Activated B cell treated with CpG ODN at 0.5 μM for 24 hours (primary cell): ENCODE data around the gene BAHCC1. TPM values are rescaled to one million over a fixed set of nuclear protein-coding genes. Genes with fewer than 3 reads are reported as not detected.

Experiments used
- ATAC-seq: fragments of 200-7000 bp; cut with Tn5 transposase; one replicate; pipeline ENCODE4 v1.10.0; 2021; ENCODE audit warnings: low read depth, mild to moderate bottlenecking, moderate library complexity
- CTCF ChIA-PET: fragments of 350-600 bp; sonication (Branson Sonifier 250); formaldehyde crosslinking; loops from one replicate; lab custom pipeline; 2021; ENCODE audit warnings: antibody characterized with exemption; lab: Charles Lee
- POLR2A ChIA-PET: fragments of 350-600 bp; sonication (Branson Sonifier 250); formaldehyde crosslinking; loops from one replicate; lab custom pipeline; 2021; ENCODE audit warnings: antibody characterized with exemption; lab: Charles Lee
- DNase-seq: peaks from one replicate; pipeline ENCODE4 v3.0.0; 2022
- H3K27ac Mint-ChIP-seq: one replicate; pipeline ENCODE4 v1.8.0; 2020; ENCODE audit warnings: mixed read lengths
- H3K27me3 Mint-ChIP-seq: one replicate; pipeline ENCODE4 v1.8.0; 2021; ENCODE audit warnings: mixed read lengths
- H3K36me3 Mint-ChIP-seq: one replicate; pipeline ENCODE4 v1.8.0; 2021; ENCODE audit warnings: low read depth, mixed read lengths
- H3K4me1 Mint-ChIP-seq: one replicate; pipeline ENCODE4 v1.8.0; 2021; ENCODE audit warnings: mixed read lengths
- H3K4me3 Mint-ChIP-seq: one replicate; pipeline ENCODE4 v1.8.0; 2020; ENCODE audit warnings: mild to moderate bottlenecking, mixed read lengths
- H3K9me3 Mint-ChIP-seq: one replicate; pipeline ENCODE4 v1.8.0; 2020; ENCODE audit warnings: mixed read lengths
- CTCF ChIP-seq: fragments of 200-600 bp; IDR thresholded peaks from one replicate; pipeline ENCODE4 v1.8.0; 2022; ENCODE audit warnings: antibody characterized with exemption, mild to moderate bottlenecking
- intact Hi-C: fragments of 100-400 bp; cut with micrococcal nuclease; formaldehyde crosslinking; loops from one replicate; pipeline ENCODE4 v1.15.1; 2024
- total RNA-seq: library from RNA; stranded (reverse); gene quantifications from 2 replicates; pipeline ENCODE4 v1.2.3, GENCODE V29; 2022

The BAHCC1 gene
- total RNA-seq, 1 donor from 2014 or later = 0.13 TPM

GRCh38 chr17:81434681-81435417, 39.6 kb downstream of the BAHCC1 start:
- Mint-ChIP-seq H3K4me1 (peaks cover 4% of the 10 kb centered on the region), H3K9me3 (no peaks in the 10 kb centered on the region), H3K36me3 (no peaks in the 10 kb centered on the region), H3K4me3 (no peak overlapping the region), H3K27me3 (peaks cover 9% of the 10 kb centered on the region), H3K27ac (no peak overlapping the region)
- POLR2A ChIA-PET = no interaction called here
- CTCF ChIA-PET = no interaction called here
- ATAC-seq (no peak), DNase-seq (no peak)
- intact Hi-C loops = no loop called here
- TF ChIP-seq CTCF = no peak

- intact Hi-C loops = no loop called here
- ATAC-seq = no peak
- peaks cover 5% of the 10 kb centered on the region for H3K27me3 Mint-ChIP-seq
- no peak overlapping the region for H3K27ac Mint-ChIP-seq
- no peaks in the 10 kb centered on the region for H3K36me3 Mint-ChIP-seq
- POLR2A ChIA-PET = interaction anchor here (0.6 kb wide), 1 partner anchor 13 kb away, joined by 4 read pairs; no protein-coding TSS in a partner anchor
- H3K4me1 Mint-ChIP-seq = peaks cover 4% of the 10 kb centered on the region
- H3K4me3 Mint-ChIP-seq = no peak overlapping the region
- CTCF ChIA-PET = no interaction called here
- no peak for TF ChIP-seq CTCF
- no peaks in the 10 kb centered on the region for H3K9me3 Mint-ChIP-seq
- DNase-seq = no peak
Measured at GRCh38 chr17:81435652-81436293, 40.5 kb downstream of the BAHCC1 start.

GRCh38 chr17:81436294-81436849, 41.1 kb downstream of the BAHCC1 start:
- DNase-seq = no peak
- H3K4me1 Mint-ChIP-seq = peaks cover 4% of the 10 kb centered on the region
- CTCF ChIA-PET = no interaction called here
- no peak for ATAC-seq
- H3K9me3 Mint-ChIP-seq = no peaks in the 10 kb centered on the region
- no peak for TF ChIP-seq CTCF
- H3K36me3 Mint-ChIP-seq = no peaks in the 10 kb centered on the region
- intact Hi-C loops = no loop called here
- peaks cover 9% of the 10 kb centered on the region for H3K27me3 Mint-ChIP-seq
- H3K27ac Mint-ChIP-seq = no peak overlapping the region
- POLR2A ChIA-PET = interaction anchor here (0.5 kb wide), 1 partner anchor 97 kb away, joined by 4 read pairs; no protein-coding TSS in a partner anchor
- H3K4me3 Mint-ChIP-seq = no peak overlapping the region

GRCh38 chr17:81437191-81437651, 42.0 kb downstream of the BAHCC1 start:
- CTCF ChIA-PET = no interaction called here
- Mint-ChIP-seq H3K27ac (no peak overlapping the region), H3K4me3 (no peak overlapping the region), H3K27me3 (peaks cover 8% of the 10 kb centered on the region), H3K4me1 (peaks cover 4% of the 10 kb centered on the region), H3K36me3 (no peaks in the 10 kb centered on the region), H3K9me3 (no peaks in the 10 kb centered on the region)
- no peak for TF ChIP-seq CTCF
- POLR2A ChIA-PET = no interaction called here
- ATAC-seq = no peak
- no peak for DNase-seq
- intact Hi-C loops = no loop called here
